ENCODE results near the gene ADAM8.
"Not testable (repeated sequence)": the region's sequence is repeated elsewhere in the genome, so short reads cannot be mapped to it uniquely, and the experiment has no call there.

ADAM8 gene

GRCh38 chr10:133266056-133266795, 10.4 kb downstream of the ADAM8 start:
- DNase-seq: no peak

GRCh38 chr10:133265052-133265451, 11.6 kb downstream of the ADAM8 start:
- DNase-seq: not testable (repeated sequence)

GRCh38 chr10:133264461-133264860, 12.2 kb downstream of the ADAM8 start:
- DNase-seq: no peak

GRCh38 chr10:133263674-133264073, 13.0 kb downstream of the ADAM8 start:
- no peak for DNase-seq

- no peak for DNase-seq
Measured at GRCh38 chr10:133262696-133263095, 14.0 kb downstream of the ADAM8 start.

GRCh38 chr10:133261726-133262325, 14.8 kb downstream of the ADAM8 start:
- peak; percentile 81 to 86 for DNase-seq

GRCh38 chr10:133260895-133261725, 15.6 kb downstream of the ADAM8 start:
- DNase-seq: peak; percentile 56 to 63

- DNase-seq: no peak
Measured at GRCh38 chr10:133259602-133259989, 17.1 kb downstream of the ADAM8 start.

- DNase-seq: peak; percentile 84 to 89
Measured at GRCh38 chr10:133258818-133259601, 17.7 kb downstream of the ADAM8 start.

GRCh38 chr10:133258066-133258817, 18.4 kb downstream of the ADAM8 start:
- DNase-seq: no peak

- no peak for DNase-seq
Measured at GRCh38 chr10:133257489-133258065, 19.1 kb downstream of the ADAM8 start.

GRCh38 chr10:133255323-133255722, 21.3 kb downstream of the ADAM8 start:
- no peak for DNase-seq

- DNase-seq: no peak
Measured at GRCh38 chr10:133254421-133255120, 22.1 kb downstream of the ADAM8 start.

GRCh38 chr10:133253361-133253955, 23.2 kb downstream of the ADAM8 start:
- no peak for DNase-seq

- no peak for DNase-seq
Measured at GRCh38 chr10:133252223-133252552, 24.5 kb downstream of the ADAM8 start.

GRCh38 chr10:133251388-133252222, 25.1 kb downstream of the ADAM8 start:
- DNase-seq: no peak

GRCh38 chr10:133249975-133250754, 26.5 kb downstream of the ADAM8 start:
- no peak for DNase-seq

GRCh38 chr10:133249094-133249780, 27.4 kb downstream of the ADAM8 start:
- no peak for DNase-seq

All from activated CD4-positive, alpha-beta T cell treated with anti-CD3 and anti-CD28 coated beads for 4 hours (primary cell).